GM18909 (cell line): Measurements from ENCODE around the gene CEP63.

Experiments
- ATAC-seq: cut with Tn5 transposase; IDR thresholded peaks from one replicate; pipeline ENCODE4 v1.9.1; 2021; ENCODE audit warnings: mild to moderate bottlenecking; ENCODE audit not compliant: unreplicated experiment, poor library complexity

The CEP63 gene

DNA sequence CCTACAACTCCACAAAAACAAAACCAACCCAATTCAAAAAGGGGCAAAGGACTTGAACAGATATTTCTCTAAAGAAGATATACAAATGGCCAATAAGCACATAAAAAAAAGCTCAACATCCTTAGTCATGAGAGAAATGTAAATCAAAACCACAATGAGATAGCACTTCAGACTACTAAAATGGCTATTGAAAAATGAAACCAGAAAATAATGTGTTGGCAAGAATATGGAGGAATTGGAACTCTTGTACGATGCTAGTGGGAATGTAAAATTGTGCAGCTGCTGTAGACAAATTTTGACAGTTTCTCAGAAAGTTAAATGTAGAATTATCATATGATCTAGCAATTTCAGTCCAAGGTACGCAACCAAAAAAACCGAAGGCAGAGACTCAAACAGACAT is 136.0 kb downstream of the CEP63 start:
- no peak for ATAC-seq

DNA sequence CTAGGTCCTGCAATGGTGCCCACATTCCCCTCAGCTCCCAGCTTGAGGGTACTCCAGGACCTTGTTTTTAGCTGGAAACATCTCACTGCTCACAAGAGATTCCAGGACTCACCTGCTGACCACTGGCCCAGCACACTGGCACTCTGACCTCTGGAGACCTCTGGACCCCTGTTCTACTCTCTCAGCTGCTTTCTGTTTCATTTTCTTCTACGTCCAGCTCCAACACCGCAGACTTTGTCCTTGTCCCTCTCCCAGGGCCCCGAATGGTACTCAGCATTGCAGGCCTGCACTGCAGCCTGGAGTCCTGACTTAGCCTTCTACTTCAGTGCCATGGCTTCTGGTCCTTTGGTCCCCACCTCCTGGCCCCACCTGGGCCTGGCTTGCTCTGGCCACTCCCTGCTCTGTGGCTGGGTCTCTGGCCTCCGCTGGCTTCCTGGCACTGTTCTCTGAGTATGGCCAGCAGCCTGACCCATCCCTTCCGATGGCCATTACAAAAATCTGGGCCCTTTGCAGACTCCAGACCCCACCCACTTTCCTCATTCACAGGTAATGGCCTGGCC is 137.0 kb downstream of the CEP63 start:
- ATAC-seq, result no peak

DNA sequence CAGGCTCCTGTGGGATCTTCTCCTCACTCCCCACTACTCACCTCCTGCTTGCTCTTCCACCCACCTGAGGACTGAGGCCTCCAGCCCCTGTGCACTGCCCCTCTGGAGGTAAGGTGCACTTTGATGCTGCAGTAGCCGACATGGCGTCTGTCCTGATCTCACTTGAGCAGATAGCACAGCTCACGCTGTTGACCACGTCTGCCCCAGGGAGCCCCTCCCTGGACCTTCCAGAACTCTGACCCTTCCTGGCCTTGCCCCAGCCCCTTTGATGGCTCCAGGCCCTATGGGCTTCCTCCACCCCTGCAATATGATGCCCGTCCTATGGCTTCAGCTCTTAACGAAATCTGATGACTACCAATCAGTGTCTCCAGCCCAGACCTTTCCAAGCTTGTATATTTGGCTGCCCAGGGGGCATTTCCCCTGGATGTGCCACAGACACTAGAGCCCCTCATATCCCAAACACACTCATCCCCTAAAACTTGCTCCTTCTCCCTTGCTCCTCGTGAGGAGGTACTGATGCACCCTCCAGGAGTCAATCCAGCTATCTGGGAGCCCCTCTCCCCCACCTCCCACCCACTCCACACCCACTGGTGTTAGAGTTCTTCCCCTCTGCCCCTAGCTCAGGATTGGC is 137.9 kb downstream of the CEP63 start:
- ATAC-seq, result no peak
